HCT116 (cell line): ENCODE results near the gene FNDC5.

Source experiments
- EZH2 ChIP-seq: fragments of 200-600 bp; sonication (generic); IDR thresholded peaks from 2 replicates; pipeline ENCODE4 v1.6.1; 2017; ENCODE audit warnings: antibody characterized with exemption, mixed run types
- MAX ChIP-seq: IDR thresholded peaks from 2 replicates; pipeline ENCODE4 v1.6.1; 2012
- SRF ChIP-seq: IDR thresholded peaks from 2 replicates; pipeline ENCODE4 v1.6.1; 2012; ENCODE audit warnings: low read depth

DNA sequence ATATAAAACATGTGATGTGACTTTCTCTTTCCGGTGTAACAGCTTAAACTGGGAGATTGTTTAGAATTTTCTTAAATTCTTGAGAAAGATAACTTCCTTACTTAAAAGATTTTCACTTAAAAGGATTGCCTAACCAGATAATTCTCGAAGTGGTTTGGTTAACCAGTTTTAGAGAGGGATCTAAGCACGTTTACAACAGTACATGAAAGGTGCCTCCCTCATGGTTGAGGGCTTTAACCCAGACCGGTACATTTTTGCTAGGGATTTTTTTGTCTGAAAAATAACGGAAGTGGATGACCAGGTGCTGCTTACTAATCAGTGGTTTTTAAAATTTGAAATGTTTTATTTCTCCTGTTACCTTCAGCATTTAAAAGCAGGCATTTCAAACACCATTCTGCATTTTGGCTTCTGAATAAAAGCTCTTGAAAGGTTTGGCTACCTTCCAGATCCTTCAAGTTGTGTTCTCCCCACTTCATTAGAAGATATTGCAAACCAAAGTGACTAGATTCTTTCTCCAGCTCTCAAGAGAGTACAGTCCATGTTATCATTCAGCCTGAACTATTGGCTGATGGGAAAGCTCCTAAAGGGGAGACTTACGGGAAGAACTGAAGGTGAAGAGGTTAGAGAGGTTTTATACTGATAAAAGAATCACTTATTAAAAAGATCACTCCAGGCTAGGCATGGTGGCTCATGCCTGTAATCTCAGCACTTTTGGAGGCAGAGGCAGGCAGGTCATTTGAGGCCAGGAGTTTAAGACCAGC is 40.4 kb downstream of the FNDC5 start:
- TF ChIP-seq MAX: no peak
- no peak for TF ChIP-seq EZH2
- no peak for TF ChIP-seq SRF
